IMR-90 (cell line): ENCODE data around the gene EXOC1L. TPM values are rescaled to one million over a fixed set of nuclear protein-coding genes. Genes with fewer than 3 reads are reported as not detected.

Experiments
- ATAC-seq: fragments of 200-7000 bp; cut with Tn5 transposase; 2 replicates; pipeline ENCODE4 v1.9.1; 2020; ENCODE audit warnings: low read depth, mild to moderate bottlenecking, moderate library complexity
- BruUV-seq: library from RNA; stranded (reverse); fragments of 400-500 nt; replicated peaks from 2 replicates; lab custom pipeline; 2021; lab: Mats Ljungman, UMichigan
- CTCF ChIA-PET: fragments of 300-600 bp; formaldehyde crosslinking; extraction: SDS; loops from one replicate; lab custom pipeline; 2021; ENCODE audit warnings: antibody characterized with exemption; lab: Yijun Ruan, JAX
- POLR2A ChIA-PET: fragments of 300-600 bp; sonication (Branson Sonifier 250); formaldehyde crosslinking; loops from one replicate; lab custom pipeline; 2022; ENCODE audit warnings: antibody characterized with exemption; ENCODE audit not compliant: unreplicated experiment; lab: Charles Lee
- DNase-seq: peaks from one replicate; pipeline ENCODE4 v3.0.0; 2013
- H2AFZ ChIP-seq: replicated peaks from 2 replicates; pipeline ENCODE3; 2013; ENCODE audit warnings: low read length, mild to moderate bottlenecking; ENCODE audit not compliant: poor library complexity
- H2AK5ac ChIP-seq: 2 replicates; pipeline ENCODE4 v1.6.1; 2013; ENCODE audit warnings: low read depth, low read length, inconsistent platforms
- H2AK9ac ChIP-seq: replicated peaks from 2 replicates; pipeline ENCODE3; 2013; ENCODE audit warnings: mild to moderate bottlenecking, low read depth, low read length, moderate library complexity; ENCODE audit not compliant: poor library complexity
- H2BK120ac ChIP-seq: 2 replicates; pipeline ENCODE4 v1.6.1; 2013; ENCODE audit warnings: low read depth, low read length, inconsistent platforms
- H2BK15ac ChIP-seq: 3 replicates; pipeline ENCODE4 v1.6.1; 2013; ENCODE audit warnings: low read depth, low read length, inconsistent platforms
- H2BK20ac ChIP-seq: 2 replicates; pipeline ENCODE4 v1.6.1; 2013; ENCODE audit warnings: low read depth, mild to moderate bottlenecking, inconsistent platforms, low read length, moderate library complexity
- H2BK5ac ChIP-seq: 2 replicates; pipeline ENCODE4 v1.6.1; 2013; ENCODE audit warnings: mild to moderate bottlenecking, low read depth, low read length, inconsistent platforms; ENCODE audit not compliant: poor library complexity, severe bottlenecking
- H3K14ac ChIP-seq: replicated peaks from 2 replicates; pipeline ENCODE4 v1.6.1; 2013; ENCODE audit warnings: low read depth, low read length, inconsistent platforms
- H3K18ac ChIP-seq: 2 replicates; pipeline ENCODE4 v1.6.1; 2013; ENCODE audit warnings: low read depth, low read length, control low read depth
- H3K23ac ChIP-seq: 2 replicates; pipeline ENCODE4 v1.6.1; 2013; ENCODE audit warnings: low read depth, low read length, inconsistent platforms
- H3K27ac ChIP-seq: 2 replicates; pipeline ENCODE4 v1.5.1; 2013; ENCODE audit warnings: mild to moderate bottlenecking, control low read depth, low read length; ENCODE audit not compliant: insufficient read depth
- H3K27me3 ChIP-seq: 2 replicates; pipeline ENCODE4 v1.6.1; 2013; ENCODE audit warnings: low read length; ENCODE audit not compliant: control insufficient read depth, insufficient read depth
- H3K36me3 ChIP-seq: 2 replicates; pipeline ENCODE4 v1.6.1; 2013; ENCODE audit warnings: low read length, mixed read lengths; ENCODE audit not compliant: control insufficient read depth, insufficient read depth
- H3K4ac ChIP-seq: 2 replicates; pipeline ENCODE4 v1.6.1; 2013; ENCODE audit warnings: low read depth, low read length, inconsistent platforms
- H3K4me1 ChIP-seq: 2 replicates; pipeline ENCODE4 v1.6.1; 2013; ENCODE audit warnings: low read length, mixed read lengths; ENCODE audit not compliant: control insufficient read depth, insufficient read depth
- H3K4me2 ChIP-seq: 2 replicates; pipeline ENCODE4 v1.6.1; 2013; ENCODE audit warnings: low read depth, mild to moderate bottlenecking, control low read depth, low read length, moderate library complexity
- H3K4me3 ChIP-seq: 2 replicates; pipeline ENCODE4 v1.5.1; 2013; ENCODE audit warnings: low read depth, mild to moderate bottlenecking, control low read depth, low read length, moderate library complexity; ENCODE audit not compliant: insufficient read depth
- H3K56ac ChIP-seq: 2 replicates; pipeline ENCODE4 v1.6.1; 2013; ENCODE audit warnings: low read length, inconsistent platforms; ENCODE audit not compliant: insufficient read depth; ENCODE audit errors: extremely low read depth
- H3K79me1 ChIP-seq, 2 experiments: 2 replicates each; pipeline ENCODE4 v1.6.1; 2013; ENCODE audit warnings: low read length in 2 of 2, inconsistent platforms in 1 of 2, low read depth in 1 of 2
- H3K9ac ChIP-seq: 2 replicates; pipeline ENCODE4 v1.6.1; 2013; ENCODE audit warnings: low read depth, low read length, control low read depth
- H3K9me1 ChIP-seq: 2 replicates; pipeline ENCODE4 v1.6.1; 2013; ENCODE audit warnings: low read length, inconsistent platforms; ENCODE audit not compliant: insufficient read depth
- H3K9me3 ChIP-seq: 2 replicates; pipeline ENCODE4 v1.6.1; 2013; ENCODE audit warnings: low read length; ENCODE audit not compliant: control insufficient read depth, insufficient read depth
- H4K20me1 ChIP-seq: 2 replicates; pipeline ENCODE4 v1.6.1; 2013; ENCODE audit warnings: low read length, inconsistent platforms; ENCODE audit not compliant: insufficient read depth
- H4K5ac ChIP-seq: 2 replicates; pipeline ENCODE4 v1.6.1; 2013; ENCODE audit warnings: mild to moderate bottlenecking, low read depth, low read length, control low read depth
- H4K8ac ChIP-seq, 2 experiments: 2 replicates each; pipeline ENCODE4 v1.6.1; 2013; ENCODE audit warnings: low read depth in 2 of 2, low read length in 2 of 2, control low read depth in 1 of 2, inconsistent platforms in 1 of 2
- H4K91ac ChIP-seq: 2 replicates; pipeline ENCODE4 v1.6.1; 2013; ENCODE audit warnings: low read depth, low read length, inconsistent platforms; ENCODE audit not compliant: insufficient read depth
- ELK1 ChIP-seq: fragments of 150-350 bp; IDR thresholded peaks from 2 replicates; pipeline ENCODE4 v1.6.1; 2016; ENCODE audit warnings: low read depth, mild to moderate bottlenecking, low read length, moderate library complexity, borderline replicate concordance
- FOS ChIP-seq: fragments of 150-350 bp; IDR thresholded peaks from 2 replicates; pipeline ENCODE4 v1.6.1; 2016; ENCODE audit warnings: low read depth, low read length
- RAD21 ChIP-seq: IDR thresholded peaks from 2 replicates; pipeline ENCODE4 v1.6.1; 2012; ENCODE audit warnings: low read length, improper control_type of control experiment
- RCOR1 ChIP-seq: IDR thresholded peaks from 2 replicates; pipeline ENCODE4 v1.6.1; 2012; ENCODE audit warnings: mild to moderate bottlenecking, low read length, improper control_type of control experiment; ENCODE audit not compliant: insufficient replicate concordance
- RFX5 ChIP-seq: IDR thresholded peaks from 2 replicates; pipeline ENCODE4 v1.8.0; 2012; ENCODE audit warnings: low read depth, mild to moderate bottlenecking, low read length, moderate library complexity
- WGBS, 2 experiments: methylation state at CpG; one replicate each; pipeline versions ENCODE4 v1.1.5 to v1.1.7; 2013; ENCODE audit warnings: missing lambda C conversion rate in 2 of 2; ENCODE audit not compliant: insufficient read length in 1 of 2; ENCODE audit errors: extremely low coverage in 2 of 2; 5-methylcytosine and 5-hydroxymethylcytosine counted together
- dilution Hi-C: fragments of 300-500 bp; cut with HindIII; formaldehyde crosslinking; loops from one replicate; pipeline ENCODE4 v1.14.3; 2018; ENCODE audit warnings: low sequenced_read_pairs; ENCODE audit not compliant: unreplicated experiment
- in situ Hi-C: fragments of 300-500 bp; cut with MboI; formaldehyde crosslinking; loops from 3 replicates; pipeline ENCODE4 v1.14.3; 2019; ENCODE audit warnings: low sequenced_read_pairs, inconsistent platforms, mixed read lengths
- intact Hi-C: fragments of 100-400 bp; cut with micrococcal nuclease; formaldehyde crosslinking; loops from 2 replicates; pipeline ENCODE4 v1.10.0; 2022
- polyA plus RNA-seq, 3 experiments: library from polyadenylated mRNA; depleted of rRNA; stranded (reverse); fragments of >200 nt; gene quantifications; 2 replicates each; pipeline ENCODE4 v1.2.3, GENCODE V29; 2012; ENCODE audit warnings: low replicate concordance in 1 of 3
- total RNA-seq: library from RNA; depleted of rRNA; stranded (reverse); fragments of >200 nt; gene quantifications from 2 replicates; pipeline ENCODE4 v1.2.3, GENCODE V29; 2012
- TF ChIP-seq, protein P1 (sequence below): conservative IDR thresholded peaks from 2 replicates; pipeline ENCODE4 v1.5.1; 2012; ENCODE audit warnings: mild to moderate bottlenecking, low read depth, low read length, improper control_type of control experiment
- TF ChIP-seq, protein P2 (sequence below): fragments of 150-350 bp; IDR thresholded peaks from 2 replicates; pipeline ENCODE4 v1.6.1; 2017; ENCODE audit warnings: mild to moderate bottlenecking, antibody characterized with exemption, low read length, low read depth

The EXOC1L gene
- total and polyA plus RNA-seq, 2 of the 4 experiments (the other 2 are of a cell fraction) = not detected

DNA sequence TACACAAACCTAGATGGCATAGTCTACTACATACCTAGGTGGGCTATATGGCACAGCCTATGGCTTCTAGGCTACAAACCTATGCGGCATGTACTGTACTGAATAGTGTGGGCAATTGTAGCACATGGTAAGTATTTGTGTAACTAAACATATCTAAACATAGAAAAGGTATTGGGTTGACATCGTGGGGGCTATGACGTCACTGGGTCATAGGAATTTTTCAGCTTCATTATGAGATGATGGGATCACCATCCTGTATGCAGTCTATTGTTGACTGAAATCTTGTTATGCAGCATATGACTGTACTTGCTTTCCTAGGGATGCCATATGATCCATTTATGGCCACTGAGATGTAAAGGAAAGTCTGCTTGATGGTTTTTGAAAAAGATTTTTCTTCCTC is 1.9 kb upstream of the EXOC1L start:
- H3K9me1 ChIP-seq = no peaks in the 10 kb centered on the region
- H3K56ac ChIP-seq = no peak overlapping the region
- BruUV-seq = no TSS peak
- H3K79me1 ChIP-seq = no peaks in the 10 kb centered on the region
- intact Hi-C loops (no loop called here), in situ Hi-C loops (no loop called here), dilution Hi-C loops (no loop called here)
- DNase-seq (no peak), ATAC-seq (no peak)
- WGBS, 2 experiments = 100% methylated on average over 2 of the region's 3 CpGs; no CpG with 5 or more reads in 1 of the 2 experiments
- H3K4me2 ChIP-seq = no peak overlapping the region
- ChIA-PET CTCF (no interaction called here), POLR2A (no interaction called here)
- no peak overlapping the region for H3K4me3 ChIP-seq
- no peak overlapping the region for H3K14ac ChIP-seq
- H2AK9ac ChIP-seq = no peak overlapping the region
- H3K4me1 ChIP-seq = no peaks in the 10 kb centered on the region
- H4K20me1 ChIP-seq = no peaks in the 10 kb centered on the region
- H4K8ac ChIP-seq = no peak overlapping the region
- H2BK20ac ChIP-seq = no peak overlapping the region
- H3K27me3 ChIP-seq = peaks cover 8% of the 10 kb centered on the region
- no peak overlapping the region for H3K23ac ChIP-seq
- H4K91ac ChIP-seq = no peak overlapping the region
- TF ChIP-seq ELK1 = no peak
- TF ChIP-seq RFX5 = no peak
- TF ChIP-seq, protein P1, sequence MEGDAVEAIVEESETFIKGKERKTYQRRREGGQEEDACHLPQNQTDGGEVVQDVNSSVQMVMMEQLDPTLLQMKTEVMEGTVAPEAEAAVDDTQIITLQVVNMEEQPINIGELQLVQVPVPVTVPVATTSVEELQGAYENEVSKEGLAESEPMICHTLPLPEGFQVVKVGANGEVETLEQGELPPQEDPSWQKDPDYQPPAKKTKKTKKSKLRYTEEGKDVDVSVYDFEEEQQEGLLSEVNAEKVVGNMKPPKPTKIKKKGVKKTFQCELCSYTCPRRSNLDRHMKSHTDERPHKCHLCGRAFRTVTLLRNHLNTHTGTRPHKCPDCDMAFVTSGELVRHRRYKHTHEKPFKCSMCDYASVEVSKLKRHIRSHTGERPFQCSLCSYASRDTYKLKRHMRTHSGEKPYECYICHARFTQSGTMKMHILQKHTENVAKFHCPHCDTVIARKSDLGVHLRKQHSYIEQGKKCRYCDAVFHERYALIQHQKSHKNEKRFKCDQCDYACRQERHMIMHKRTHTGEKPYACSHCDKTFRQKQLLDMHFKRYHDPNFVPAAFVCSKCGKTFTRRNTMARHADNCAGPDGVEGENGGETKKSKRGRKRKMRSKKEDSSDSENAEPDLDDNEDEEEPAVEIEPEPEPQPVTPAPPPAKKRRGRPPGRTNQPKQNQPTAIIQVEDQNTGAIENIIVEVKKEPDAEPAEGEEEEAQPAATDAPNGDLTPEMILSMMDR = no peak
- TF ChIP-seq FOS = no peak
- TF ChIP-seq RAD21 = no peak
- TF ChIP-seq RCOR1 = no peak
- TF ChIP-seq, protein P2, sequence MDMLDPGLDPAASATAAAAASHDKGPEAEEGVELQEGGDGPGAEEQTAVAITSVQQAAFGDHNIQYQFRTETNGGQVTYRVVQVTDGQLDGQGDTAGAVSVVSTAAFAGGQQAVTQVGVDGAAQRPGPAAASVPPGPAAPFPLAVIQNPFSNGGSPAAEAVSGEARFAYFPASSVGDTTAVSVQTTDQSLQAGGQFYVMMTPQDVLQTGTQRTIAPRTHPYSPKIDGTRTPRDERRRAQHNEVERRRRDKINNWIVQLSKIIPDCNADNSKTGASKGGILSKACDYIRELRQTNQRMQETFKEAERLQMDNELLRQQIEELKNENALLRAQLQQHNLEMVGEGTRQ = no peak
- no peak overlapping the region for H3K18ac ChIP-seq
- no peak overlapping the region for H2BK15ac ChIP-seq
- H3K9me3 ChIP-seq = no peaks in the 10 kb centered on the region
- no peak overlapping the region for H3K4ac ChIP-seq
- no peak overlapping the region for H4K5ac ChIP-seq
- H2AK5ac ChIP-seq = no peak overlapping the region
- no peak overlapping the region for H3K9ac ChIP-seq
- no peak overlapping the region for H2BK5ac ChIP-seq
- no peak overlapping the region for H3K27ac ChIP-seq
- no peak overlapping the region for H2AFZ ChIP-seq
- no peaks in the 10 kb centered on the region for H3K36me3 ChIP-seq
- H2BK120ac ChIP-seq = no peak overlapping the region
